Head of caudate nucleus (tissue), 42 donors: Measurements from ENCODE around the gene MSRB3.

Experiments
- DNase-seq, 42 donors: peaks; one replicate each; pipeline versions ENCODE4 v3.0.0 to v3.0.0-alpha.2; 2020 to 2021; ENCODE audit warnings: mixed read lengths in 7 of 42
- intact Hi-C: fragments of 100-400 bp; cut with DNase I; formaldehyde crosslinking; loops from one replicate; pipeline ENCODE4 v1.15.0; 2022

Gene MSRB3

DNA sequence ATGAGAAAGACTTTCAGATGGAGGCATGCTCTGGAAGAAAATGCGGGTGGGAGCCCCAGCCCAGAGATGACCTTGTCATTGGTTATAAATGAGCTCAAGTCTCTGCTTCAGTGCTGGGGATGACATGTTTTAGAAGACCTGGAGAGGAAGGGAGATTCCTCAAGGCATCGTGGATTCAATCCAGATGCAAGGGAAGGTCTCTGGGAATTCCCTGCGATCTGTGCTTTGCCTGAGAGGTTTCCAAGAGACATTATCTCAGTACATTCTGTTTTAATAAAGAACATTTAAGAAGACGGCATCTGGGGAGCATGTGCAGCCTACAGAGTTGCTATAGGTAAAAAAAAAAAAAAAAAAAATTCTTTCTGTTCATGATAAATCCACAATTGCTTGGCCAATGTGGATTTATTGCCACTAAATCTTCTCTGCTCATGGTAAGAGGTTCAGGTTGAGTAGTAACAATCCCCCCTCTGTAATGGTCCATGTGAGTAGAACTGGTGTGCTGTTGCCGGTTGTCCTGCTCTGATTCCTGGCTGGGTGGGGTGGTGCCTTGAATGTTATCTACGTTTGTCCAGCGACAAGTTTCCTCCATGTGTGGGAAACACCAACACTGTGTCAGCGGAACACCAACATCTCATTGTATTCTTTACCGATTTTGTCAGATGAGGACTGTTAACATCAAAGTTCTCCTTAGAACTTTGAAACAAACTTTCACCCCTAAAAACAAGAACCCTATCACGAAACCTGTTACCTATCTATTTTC lies 230.0 kb downstream of the MSRB3 start:
- intact Hi-C loops = no loop called here
- DNase-seq = no peak

- DNase-seq = no peak
- intact Hi-C loops = no loop called here
These were observed 231.5 kb downstream of the MSRB3 start for GRCh38 chr12:65510007-65510406.

GRCh38 chr12:65510584-65511050 lies 232.1 kb downstream of the MSRB3 start:
- intact Hi-C loops = no loop called here
- peak in 41 of 42 donors; percentile 4 to 80 (median 49) for DNase-seq

DNA sequence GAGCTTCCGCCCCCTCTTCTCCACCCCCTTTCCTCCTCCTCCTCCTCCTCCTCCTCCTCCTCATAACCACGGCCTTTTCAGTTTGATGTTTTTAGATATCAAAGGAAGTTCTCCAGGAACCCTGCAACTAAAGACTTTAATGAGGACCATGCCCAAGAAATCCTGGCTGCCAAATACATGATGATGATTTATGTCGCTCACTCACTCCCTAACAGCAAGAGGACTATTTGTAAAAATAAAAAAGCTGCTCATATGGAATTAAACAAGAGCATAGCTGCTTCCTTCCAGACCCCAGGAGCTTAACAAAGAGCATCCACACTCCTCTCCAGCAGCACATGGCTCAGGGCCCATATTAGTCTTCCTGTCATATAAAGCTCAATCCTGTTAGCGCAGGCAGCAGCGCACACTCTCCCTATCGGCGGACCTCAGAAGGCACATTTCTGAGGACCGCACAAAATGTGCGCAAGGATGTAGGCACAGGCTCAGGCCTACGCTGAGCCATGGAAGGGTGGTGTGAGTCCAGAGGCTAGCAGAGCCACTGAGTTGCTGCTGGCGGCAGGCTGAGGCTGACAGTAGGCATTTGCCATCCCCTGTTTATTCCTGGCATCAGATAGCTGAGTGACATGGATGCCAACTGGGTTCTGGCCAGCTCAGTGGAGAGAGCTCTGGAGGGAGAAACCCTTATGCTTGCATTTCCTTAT lies 232.8 kb downstream of the MSRB3 start:
- peak in 37 of 42 donors; percentile 7 to 62 (median 34) for DNase-seq

GRCh38 chr12:65511912-65512311 lies 233.4 kb downstream of the MSRB3 start:
- intact Hi-C loops = no loop called here
- DNase-seq = no peak

More for the DNA sequence above, 232.8 kb downstream of the MSRB3 start:
- intact Hi-C loops = no loop called here
